Esophagus squamous epithelium (tissue), 4 donors: ENCODE measurements around the gene KRT7.

ENCODE experiments used
- CTCF ChIP-seq, 6 experiments: fragments of 450-650 bp in 4 of 6; fragments of 200-600 bp in 2 of 6; sonication (generic) in 2 of 6; IDR thresholded peaks; one replicate each; pipeline ENCODE4 v1.5.1; 2016 to 2019; ENCODE audit warnings: antibody characterized with exemption in 6 of 6, mild to moderate bottlenecking in 4 of 6, moderate library complexity in 4 of 6
- POLR2A ChIP-seq, 4 donors: fragments of 450-650 bp; IDR thresholded peaks; one replicate each; pipeline ENCODE4 v1.6.1; 2017; ENCODE audit warnings: antibody characterized with exemption in 4 of 4, mild to moderate bottlenecking in 4 of 4, moderate library complexity in 3 of 4

- TF ChIP-seq CTCF (IDR thresholded peaks at IDR 0.05), result peak in 1 of 6 experiments; percentile 32
- TF ChIP-seq POLR2A (IDR thresholded peaks at IDR 0.05), result no peak
Observed at GRCh38 chr12:52279422-52280318, 46.6 kb downstream of the KRT7 start.
